GM21447 (cell line): ENCODE results near the gene AGRP.

ENCODE experiments used
- ATAC-seq: cut with Tn5 transposase; IDR thresholded peaks from one replicate; pipeline ENCODE4 v1.9.1; 2021; ENCODE audit not compliant: unreplicated experiment

AGRP gene

GRCh38 chr16:67445913-67446907, 37.1 kb downstream of the AGRP start:
- ATAC-seq: no peak

DNA sequence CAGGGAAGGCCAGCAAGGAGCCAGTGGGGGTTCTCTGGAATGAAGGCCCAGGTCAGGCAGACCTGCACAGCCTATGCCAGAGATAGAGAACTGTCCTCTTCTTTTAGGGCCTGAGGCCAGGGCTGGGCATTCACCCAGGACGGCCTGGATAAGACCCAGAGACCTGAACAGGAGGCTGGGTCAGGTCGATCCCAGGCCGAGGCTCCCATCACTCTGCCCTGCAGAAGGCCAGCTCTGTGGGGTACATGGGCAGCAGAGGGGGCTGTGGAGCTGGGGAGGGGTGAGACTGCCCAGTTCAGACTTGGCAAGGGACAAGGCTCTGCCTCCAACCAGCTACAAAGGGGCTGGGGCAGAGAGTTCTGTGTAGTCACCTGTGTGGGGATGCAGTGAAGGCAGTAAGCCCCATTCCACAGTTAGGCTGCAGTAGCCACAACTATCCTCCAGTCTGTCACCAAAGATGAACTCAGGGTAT, 37.9 kb downstream of the AGRP start:
- no peak for ATAC-seq

GRCh38 chr16:67445126-67445426, 38.3 kb downstream of the AGRP start:
- ATAC-seq: no peak

DNA sequence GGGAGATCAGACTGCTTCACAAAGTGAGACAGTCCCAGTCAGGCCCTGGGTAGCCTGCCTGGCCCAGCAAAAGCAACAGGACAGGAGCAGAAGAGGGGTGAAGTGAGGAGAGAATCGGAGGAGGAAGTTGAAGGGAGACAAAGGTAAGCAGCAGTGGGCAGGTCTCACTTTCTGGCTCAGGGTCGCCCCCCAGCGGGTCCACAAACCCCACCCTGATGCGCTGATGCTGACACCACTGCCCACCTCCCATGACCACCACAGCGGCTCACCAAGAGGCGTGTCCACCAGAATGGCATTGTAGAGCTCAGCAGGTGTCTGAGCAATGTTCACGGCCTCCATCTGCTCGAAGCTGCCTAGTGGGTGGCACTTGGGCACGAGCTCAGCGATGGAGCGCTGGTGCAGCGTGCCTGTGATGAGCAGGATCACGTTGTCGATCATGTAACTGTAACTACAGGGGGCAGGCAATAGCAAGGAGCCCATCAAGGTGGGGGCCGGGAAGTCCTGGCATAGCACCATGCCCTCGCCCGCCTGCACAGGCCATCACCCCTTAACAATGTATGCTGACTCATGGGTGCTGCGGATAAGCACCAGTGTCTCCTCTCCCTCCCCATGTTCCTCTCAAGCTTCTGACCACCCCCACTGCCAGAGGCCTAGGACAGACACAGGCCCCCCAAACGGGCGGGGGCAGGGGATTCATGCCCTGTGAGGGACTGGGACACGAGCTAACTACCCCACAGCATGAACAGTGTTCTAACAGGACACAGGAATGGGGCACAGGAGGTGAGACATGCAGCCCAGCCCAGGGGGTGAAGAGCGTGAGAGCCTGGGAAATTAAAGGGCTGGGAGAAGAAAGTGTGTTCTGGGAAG, 38.9 kb downstream of the AGRP start:
- no peak for ATAC-seq

DNA sequence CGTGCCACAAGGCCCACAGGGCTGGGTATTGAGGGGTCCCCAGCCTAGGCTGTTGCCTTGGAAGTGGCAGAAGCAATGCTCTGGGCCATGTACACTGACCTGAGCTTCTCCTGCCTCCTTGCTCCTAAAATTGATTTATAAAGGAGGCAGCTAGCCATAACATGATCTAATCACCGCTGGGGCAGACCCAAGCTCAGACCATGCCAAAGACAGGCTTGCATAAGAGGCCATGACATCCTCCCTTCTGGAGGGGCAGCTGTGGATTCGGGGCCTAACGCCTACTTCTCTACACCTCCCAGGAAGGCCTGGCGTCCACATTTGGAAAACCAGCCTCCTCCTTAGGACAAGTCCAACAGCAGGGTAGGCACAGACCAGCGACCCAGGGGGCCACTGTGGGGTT, 40.1 kb downstream of the AGRP start:
- no peak for ATAC-seq

DNA sequence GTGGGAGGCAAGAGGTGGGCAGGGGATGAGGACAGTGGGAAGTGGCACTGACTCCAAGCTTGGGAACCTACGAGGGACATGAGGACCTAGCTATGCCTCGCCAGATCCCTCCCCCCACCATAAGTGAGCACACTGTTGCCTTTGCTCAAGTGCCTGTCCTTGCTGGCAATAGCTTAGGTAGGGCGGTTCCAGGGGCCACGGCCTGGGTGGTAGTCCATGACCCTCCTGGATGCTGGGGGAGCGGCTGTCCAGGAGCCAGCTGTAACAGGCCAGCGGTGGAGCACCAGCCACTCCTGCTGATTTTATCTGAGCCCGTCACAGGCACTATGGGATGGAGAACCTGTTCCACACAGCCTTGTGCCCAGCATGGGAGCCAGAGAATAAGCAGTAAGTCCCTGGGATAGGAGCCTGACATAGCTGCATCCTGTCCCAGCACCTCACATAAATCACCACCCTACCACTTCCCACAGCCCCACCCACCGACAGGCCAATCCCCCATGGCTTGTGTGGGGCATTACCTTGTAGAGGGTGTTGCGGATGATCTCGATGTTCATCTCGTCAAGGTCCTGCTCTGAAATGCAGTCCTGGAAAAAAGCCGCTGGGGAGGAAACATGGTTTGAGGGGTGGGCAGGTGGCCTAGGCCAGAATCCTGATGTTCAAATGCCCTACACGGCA, 40.6 kb downstream of the AGRP start:
- no peak for ATAC-seq

DNA sequence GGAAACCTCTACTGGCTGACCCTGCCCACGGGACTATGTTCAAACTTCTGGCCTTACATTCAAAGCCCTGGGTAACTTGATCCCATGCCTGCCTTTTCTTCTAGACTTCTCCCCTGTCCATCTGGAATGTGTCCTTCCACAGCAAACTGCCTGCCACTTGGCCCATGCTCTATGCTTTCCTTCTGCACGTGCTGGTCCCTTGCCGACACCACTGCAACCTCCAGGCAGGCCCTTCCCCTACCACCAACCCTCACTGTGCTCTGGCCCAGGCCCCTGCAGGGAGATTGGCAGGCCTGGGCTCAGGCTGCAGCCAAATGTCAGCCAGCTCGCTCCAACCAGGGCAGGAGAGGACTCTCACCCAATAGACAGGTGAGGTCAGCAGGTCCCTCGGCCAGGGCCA, 41.4 kb downstream of the AGRP start:
- ATAC-seq: no peak

- ATAC-seq: no peak
These were observed 42.0 kb downstream of the AGRP start for GRCh38 chr16:67441271-67441753.

- no peak for ATAC-seq
These were observed 44.4 kb downstream of the AGRP start for GRCh38 chr16:67438824-67439393.

GRCh38 chr16:67438098-67438791, 45.1 kb downstream of the AGRP start:
- no peak for ATAC-seq

GRCh38 chr16:67437513-67437912, 45.8 kb downstream of the AGRP start:
- no peak for ATAC-seq

GRCh38 chr16:67436640-67437193, 46.6 kb downstream of the AGRP start:
- no peak for ATAC-seq

DNA sequence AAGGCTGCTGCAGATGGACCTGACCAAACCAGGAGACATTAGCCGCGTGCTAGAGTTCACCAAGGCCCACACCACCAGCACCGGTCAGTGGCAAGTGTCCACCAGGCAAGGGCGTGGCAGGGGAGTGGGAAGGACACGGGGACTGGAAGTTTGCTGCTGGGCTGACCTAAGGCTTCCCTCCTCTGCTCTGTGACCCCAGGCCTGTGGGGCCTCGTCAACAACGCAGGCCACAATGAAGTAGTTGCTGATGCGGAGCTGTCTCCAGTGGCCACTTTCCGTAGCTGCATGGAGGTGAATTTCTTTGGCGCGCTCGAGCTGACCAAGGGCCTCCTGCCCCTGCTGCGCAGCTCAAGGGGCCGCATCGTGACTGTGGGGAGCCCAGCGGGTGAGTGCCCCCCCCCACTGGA, 47.6 kb downstream of the AGRP start:
- no peak for ATAC-seq

DNA sequence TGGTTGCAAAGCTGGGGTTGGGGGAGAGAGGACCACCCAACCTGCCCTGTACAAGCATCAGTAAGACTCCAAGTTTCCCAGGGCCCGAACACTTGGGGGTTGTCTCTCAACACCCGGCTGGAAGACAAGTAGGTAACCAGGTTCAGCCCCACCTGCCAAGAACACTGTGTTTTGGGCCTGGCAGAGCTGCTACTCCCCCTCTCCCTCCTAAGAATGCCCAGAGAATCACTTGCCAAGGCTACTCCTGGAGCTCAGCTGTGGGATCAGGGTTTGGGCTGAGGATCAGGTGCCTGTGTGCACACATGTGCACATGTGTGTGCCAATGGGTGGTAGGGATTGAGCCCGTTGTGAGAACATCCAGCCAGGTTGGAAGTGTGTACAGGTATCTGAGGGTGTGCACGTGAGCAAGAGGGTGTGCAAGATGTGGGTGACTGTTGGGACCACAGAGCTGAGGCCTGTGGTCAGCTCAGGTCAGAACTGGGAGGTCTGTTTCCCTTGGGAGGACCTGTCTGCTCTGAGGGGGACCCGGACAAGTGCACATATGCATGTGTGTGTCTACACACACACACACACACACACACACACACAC, 50.1 kb downstream of the AGRP start:
- ATAC-seq: no peak
